ENCODE measurements around the gene SORBS1.

DNA sequence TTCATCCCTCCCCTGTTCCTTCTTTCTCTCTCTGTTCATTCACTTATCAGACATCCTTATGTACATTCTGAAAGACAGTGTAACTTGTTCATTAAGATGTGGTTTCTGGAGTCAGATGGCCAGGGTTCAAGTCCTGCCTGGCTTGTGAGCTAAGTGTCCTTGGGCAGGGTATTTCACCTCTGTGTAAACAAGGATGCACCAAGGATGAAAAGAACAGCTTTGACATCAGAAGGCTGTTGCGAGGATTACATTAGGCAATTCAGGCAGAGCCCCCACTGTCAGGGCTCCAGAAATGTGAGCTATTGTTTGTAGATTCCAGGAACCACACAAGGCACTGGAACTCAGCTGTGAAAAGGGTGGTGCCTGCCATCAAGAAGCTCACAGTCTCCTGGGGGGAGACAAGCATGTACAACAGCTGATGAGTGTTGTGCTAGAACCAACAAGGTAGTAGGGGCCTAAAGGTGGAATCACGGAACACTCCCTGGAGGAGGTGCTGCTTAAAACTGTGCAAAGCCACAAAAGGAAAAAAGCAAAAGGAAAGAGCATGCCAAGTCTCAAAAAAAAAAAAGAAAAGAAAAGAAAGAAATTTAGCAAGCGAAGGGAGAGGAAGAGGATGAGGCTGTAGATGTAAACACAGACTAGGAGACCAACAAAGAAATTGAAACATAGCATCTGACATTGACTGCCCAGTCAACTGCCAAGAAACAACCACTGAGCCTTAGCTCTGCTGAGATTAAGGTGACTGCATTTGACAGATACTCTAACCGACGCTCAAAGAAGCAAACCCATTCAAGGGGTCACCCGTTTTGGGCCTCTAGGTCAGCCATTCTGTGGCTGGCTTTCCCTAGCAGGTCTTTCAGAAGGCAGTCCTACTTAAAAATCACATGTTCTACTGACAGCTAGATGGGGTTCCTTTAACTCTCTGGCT, 282.8 kb downstream of the SORBS1 start:
- no peak for TF ChIP-seq CTCF (IDR thresholded peaks at IDR 0.05)
- TF ChIP-seq TCF7 (CRISPR knock-in tag; IDR thresholded peaks at IDR 0.05; ENCODE audit: low read depth) = no peak
- TF ChIP-seq, protein P1, sequence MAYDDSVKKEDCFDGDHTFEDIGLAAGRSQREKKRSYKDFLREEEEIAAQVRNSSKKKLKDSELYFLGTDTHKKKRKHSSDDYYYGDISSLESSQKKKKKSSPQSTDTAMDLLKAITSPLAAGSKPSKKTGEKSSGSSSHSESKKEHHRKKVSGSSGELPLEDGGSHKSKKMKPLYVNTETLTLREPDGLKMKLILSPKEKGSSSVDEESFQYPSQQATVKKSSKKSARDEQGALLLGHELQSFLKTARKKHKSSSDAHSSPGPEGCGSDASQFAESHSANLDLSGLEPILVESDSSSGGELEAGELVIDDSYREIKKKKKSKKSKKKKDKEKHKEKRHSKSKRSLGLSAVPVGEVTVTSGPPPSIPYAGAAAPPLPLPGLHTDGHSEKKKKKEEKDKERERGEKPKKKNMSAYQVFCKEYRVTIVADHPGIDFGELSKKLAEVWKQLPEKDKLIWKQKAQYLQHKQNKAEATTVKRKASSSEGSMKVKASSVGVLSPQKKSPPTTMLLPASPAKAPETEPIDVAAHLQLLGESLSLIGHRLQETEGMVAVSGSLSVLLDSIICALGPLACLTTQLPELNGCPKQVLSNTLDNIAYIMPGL (CRISPR knock-in tag; IDR thresholded peaks at IDR 0.05) = no peak
- TF ChIP-seq NFYB (CRISPR knock-in tag; conservative IDR thresholded peaks at IDR 0.05; ENCODE audit: low read depth) = no peak
- TF ChIP-seq ZNF232 (CRISPR knock-in tag; IDR thresholded peaks at IDR 0.05) = no peak
- no peak for TF ChIP-seq MAX (CRISPR knock-in tag; IDR thresholded peaks at IDR 0.05)
- TF ChIP-seq SP1 (CRISPR knock-in tag; conservative IDR thresholded peaks at IDR 0.05) = no peak
- no peak for TF ChIP-seq CREM (CRISPR knock-in tag; IDR thresholded peaks at IDR 0.05)
- no peak for TF ChIP-seq ZNF416 (CRISPR knock-in tag; IDR thresholded peaks at IDR 0.05)

Data from WTC11 (cell line).